PFSK-1 (cell line): ENCODE results near the gene COL4A2.

Source experiments
- FOXP2 ChIP-seq: optimal IDR thresholded peaks from 2 replicates; pipeline ENCODE3; 2011; ENCODE audit warnings: borderline replicate concordance, control low read depth, inconsistent platforms; ENCODE audit not compliant: insufficient read depth; ENCODE audit errors: extremely low read length, extremely low read depth
- POLR2AphosphoS5 ChIP-seq: IDR thresholded peaks from 2 replicates; pipeline ENCODE4 v1.6.1; 2012; ENCODE audit warnings: low read depth, mild to moderate bottlenecking, control low read depth, low read length, moderate library complexity
- SIN3A ChIP-seq: IDR thresholded peaks from 2 replicates; pipeline ENCODE4 v1.6.1; 2012; ENCODE audit warnings: mild to moderate bottlenecking, low read length, moderate library complexity, borderline replicate concordance; ENCODE audit not compliant: insufficient read depth
- TAF1 ChIP-seq: IDR thresholded peaks from 2 replicates; pipeline ENCODE4 v1.6.1; 2012; ENCODE audit warnings: low read length, control low read depth, borderline replicate concordance; ENCODE audit not compliant: insufficient read depth
- TF ChIP-seq, protein P1 (sequence below), 2 experiments: IDR thresholded peaks; 2 replicates each; pipeline versions ENCODE4 v1.6.1 to v1.8.0; 2011 to 2012; ENCODE audit warnings: low read depth in 2 of 2, low read length in 2 of 2, control low read depth in 1 of 2, inconsistent platforms in 1 of 2, mild to moderate bottlenecking in 1 of 2, moderate library complexity in 1 of 2; ENCODE audit not compliant: insufficient read depth in 1 of 2

Gene COL4A2

DNA sequence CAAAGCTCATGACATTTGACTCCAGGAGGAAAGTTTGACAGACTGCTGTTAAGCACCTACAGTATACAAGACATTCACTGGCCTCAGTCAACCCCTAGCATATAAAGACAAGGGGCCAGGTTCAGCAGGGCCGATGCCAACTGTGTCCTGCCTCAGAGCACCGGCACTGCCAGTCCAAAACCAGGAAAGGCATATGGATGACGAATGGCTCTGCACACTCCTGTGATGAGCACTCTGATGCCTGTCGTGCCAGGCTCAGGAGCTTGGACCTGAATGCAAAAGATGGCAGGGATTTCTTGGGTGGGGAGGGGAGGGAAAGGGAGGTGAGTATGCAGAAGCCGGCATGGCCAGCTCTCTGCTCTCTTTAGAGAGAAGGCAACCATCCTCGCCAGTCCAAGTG is 39.0 kb upstream of the COL4A2 start:
- TF ChIP-seq, protein P1, sequence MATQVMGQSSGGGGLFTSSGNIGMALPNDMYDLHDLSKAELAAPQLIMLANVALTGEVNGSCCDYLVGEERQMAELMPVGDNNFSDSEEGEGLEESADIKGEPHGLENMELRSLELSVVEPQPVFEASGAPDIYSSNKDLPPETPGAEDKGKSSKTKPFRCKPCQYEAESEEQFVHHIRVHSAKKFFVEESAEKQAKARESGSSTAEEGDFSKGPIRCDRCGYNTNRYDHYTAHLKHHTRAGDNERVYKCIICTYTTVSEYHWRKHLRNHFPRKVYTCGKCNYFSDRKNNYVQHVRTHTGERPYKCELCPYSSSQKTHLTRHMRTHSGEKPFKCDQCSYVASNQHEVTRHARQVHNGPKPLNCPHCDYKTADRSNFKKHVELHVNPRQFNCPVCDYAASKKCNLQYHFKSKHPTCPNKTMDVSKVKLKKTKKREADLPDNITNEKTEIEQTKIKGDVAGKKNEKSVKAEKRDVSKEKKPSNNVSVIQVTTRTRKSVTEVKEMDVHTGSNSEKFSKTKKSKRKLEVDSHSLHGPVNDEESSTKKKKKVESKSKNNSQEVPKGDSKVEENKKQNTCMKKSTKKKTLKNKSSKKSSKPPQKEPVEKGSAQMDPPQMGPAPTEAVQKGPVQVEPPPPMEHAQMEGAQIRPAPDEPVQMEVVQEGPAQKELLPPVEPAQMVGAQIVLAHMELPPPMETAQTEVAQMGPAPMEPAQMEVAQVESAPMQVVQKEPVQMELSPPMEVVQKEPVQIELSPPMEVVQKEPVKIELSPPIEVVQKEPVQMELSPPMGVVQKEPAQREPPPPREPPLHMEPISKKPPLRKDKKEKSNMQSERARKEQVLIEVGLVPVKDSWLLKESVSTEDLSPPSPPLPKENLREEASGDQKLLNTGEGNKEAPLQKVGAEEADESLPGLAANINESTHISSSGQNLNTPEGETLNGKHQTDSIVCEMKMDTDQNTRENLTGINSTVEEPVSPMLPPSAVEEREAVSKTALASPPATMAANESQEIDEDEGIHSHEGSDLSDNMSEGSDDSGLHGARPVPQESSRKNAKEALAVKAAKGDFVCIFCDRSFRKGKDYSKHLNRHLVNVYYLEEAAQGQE (IDR thresholded peaks at IDR 0.05; ENCODE audit: insufficient read depth in 1 of 2, low read depth in 2 of 2, low read length in 2 of 2): no peak
- TF ChIP-seq TAF1 (no peak), POLR2AphosphoS5 (no peak), SIN3A (no peak), FOXP2 (no peak)

DNA sequence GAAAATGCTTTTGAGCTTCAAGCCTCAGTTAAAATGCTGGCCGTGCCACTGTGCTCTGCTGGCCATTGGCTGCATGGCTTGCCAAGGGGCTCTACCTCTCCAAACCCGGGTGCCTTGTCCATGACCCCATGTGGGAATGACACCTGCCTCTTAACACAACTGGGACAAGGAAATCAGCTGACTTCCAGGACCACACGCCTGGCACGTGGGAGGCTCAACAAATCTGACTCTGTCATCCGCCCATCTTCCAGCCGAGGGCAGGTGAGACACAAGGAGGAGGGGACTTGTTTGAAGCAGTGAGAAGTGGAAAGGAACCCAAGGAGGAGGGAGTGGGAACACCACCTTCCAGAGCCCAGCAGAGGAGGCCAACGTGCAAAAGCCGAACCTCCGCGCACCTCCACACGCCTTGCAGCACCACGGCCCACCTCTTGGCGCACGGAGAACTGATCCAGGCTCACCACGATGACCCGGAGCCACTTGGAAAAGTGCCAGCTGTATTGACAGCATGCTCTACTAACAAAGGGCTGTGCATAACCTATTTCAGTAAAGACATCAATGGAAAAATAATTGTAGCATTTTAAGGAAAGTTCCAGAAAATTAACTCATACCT is 38.4 kb upstream of the COL4A2 start:
- TF ChIP-seq POLR2AphosphoS5: no peak
- TF ChIP-seq FOXP2: no peak
- TF ChIP-seq TAF1: no peak
- TF ChIP-seq, protein P1 (IDR thresholded peaks at IDR 0.05; ENCODE audit: insufficient read depth in 1 of 2, low read depth in 2 of 2, low read length in 2 of 2): no peak
- no peak for TF ChIP-seq SIN3A

DNA sequence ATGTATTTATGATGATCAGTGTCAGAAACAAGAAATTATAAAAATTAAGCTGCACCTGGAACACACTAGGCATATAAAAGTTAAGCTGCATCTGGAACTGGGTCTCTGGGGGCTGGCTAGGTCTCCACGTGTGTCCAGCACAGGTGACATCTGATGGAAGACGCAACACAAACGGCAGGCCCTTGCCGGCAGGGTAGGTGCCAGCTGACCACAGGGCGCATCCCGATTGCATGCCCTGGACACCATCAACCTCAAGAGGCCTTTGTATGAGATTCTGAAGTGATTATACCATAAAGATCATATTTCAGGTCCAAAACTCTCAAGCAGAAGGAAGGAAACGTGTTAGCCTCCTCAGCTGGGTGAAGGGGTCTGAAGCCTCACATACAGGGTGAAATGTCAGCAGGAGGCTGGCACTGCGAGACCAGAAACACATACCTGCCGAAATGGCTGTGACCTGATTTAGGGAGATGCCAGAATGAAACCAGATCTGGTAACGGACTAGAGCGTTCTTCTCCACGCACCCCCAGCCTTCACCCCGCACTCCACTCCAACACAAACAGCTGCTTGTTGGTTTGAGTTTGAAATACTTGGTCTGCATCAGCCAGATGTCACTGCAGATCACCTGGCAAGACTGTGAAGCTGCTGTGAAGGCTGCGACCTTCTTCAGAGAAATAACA is 37.4 kb upstream of the COL4A2 start:
- TF ChIP-seq TAF1: no peak
- TF ChIP-seq, protein P1 (IDR thresholded peaks at IDR 0.05; ENCODE audit: insufficient read depth in 1 of 2, low read depth in 2 of 2, low read length in 2 of 2): no peak
- TF ChIP-seq FOXP2: no peak
- TF ChIP-seq POLR2AphosphoS5: no peak
- no peak for TF ChIP-seq SIN3A

DNA sequence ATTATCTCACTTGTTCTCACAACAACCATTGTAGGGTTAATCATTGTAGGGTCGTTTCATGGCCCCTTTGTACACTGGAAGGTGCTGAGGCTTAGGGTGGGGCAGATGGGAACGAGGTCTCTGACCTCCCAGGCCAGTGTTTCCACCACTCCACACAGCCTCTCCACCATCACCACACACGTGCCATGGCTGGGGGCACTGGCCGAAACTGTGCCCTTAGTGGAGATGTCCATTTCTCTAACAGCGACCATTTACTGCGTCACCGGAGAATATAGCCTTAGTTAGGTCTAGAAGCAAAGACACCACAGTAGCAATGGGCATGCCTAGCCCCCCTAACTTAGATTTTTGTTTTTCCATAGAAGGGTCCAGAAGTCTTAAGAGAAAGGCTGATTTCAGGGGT is 36.6 kb upstream of the COL4A2 start:
- TF ChIP-seq, protein P1 (IDR thresholded peaks at IDR 0.05; ENCODE audit: insufficient read depth in 1 of 2, low read depth in 2 of 2, low read length in 2 of 2): no peak
- TF ChIP-seq SIN3A (no peak), TAF1 (no peak), FOXP2 (no peak)
